HT1080 (cell line): Measurements from ENCODE around the gene MSI2. TPM values are rescaled to one million over a fixed set of nuclear protein-coding genes. Genes with fewer than 3 reads are reported as not detected.

Source experiments
- DNase-seq: peaks from one replicate; pipeline ENCODE4 v3.0.0-alpha.2; 2015; ENCODE audit warnings: low read depth
- total RNA-seq: library from RNA; depleted of rRNA; stranded (reverse); fragments of >200 nt; shearing (Covaris generic); gene quantifications from 2 replicates; pipeline ENCODE4 v1.2.3, GENCODE V29; 2014

MSI2 gene
- total RNA-seq, 1 experiment from 2014 or later: 33.0 TPM

GRCh38 chr17:57269598-57270255 lies 13.4 kb downstream of the MSI2 start:
- no peak for DNase-seq

- no peak for DNase-seq
Observed at GRCh38 chr17:57270801-57271245, 14.5 kb downstream of the MSI2 start.

- DNase-seq: no peak
Observed at GRCh38 chr17:57271821-57272220, 15.5 kb downstream of the MSI2 start.

- no peak for DNase-seq
Observed at GRCh38 chr17:57273490-57273889, 17.2 kb downstream of the MSI2 start.

GRCh38 chr17:57274162-57274561 lies 17.8 kb downstream of the MSI2 start:
- DNase-seq: no peak

GRCh38 chr17:57275071-57275764 lies 18.9 kb downstream of the MSI2 start:
- DNase-seq: no peak

- DNase-seq: no peak
Observed at GRCh38 chr17:57276621-57277020, 20.3 kb downstream of the MSI2 start.

- no peak for DNase-seq
Observed at GRCh38 chr17:57277923-57278604, 21.7 kb downstream of the MSI2 start.

GRCh38 chr17:57278740-57279387 lies 22.5 kb downstream of the MSI2 start:
- DNase-seq: no peak

- no peak for DNase-seq
Observed at GRCh38 chr17:57279432-57279831, 23.1 kb downstream of the MSI2 start.

- no peak for DNase-seq
Observed at GRCh38 chr17:57281887-57282286, 25.6 kb downstream of the MSI2 start.

- DNase-seq: no peak
Observed at GRCh38 chr17:57282296-57282695, 26.0 kb downstream of the MSI2 start.

GRCh38 chr17:57283203-57283971 lies 27.1 kb downstream of the MSI2 start:
- DNase-seq: no peak

- DNase-seq: no peak
Observed at GRCh38 chr17:57284583-57284982, 28.3 kb downstream of the MSI2 start.

- DNase-seq: no peak
Observed at GRCh38 chr17:57284984-57285646, 28.8 kb downstream of the MSI2 start.

GRCh38 chr17:57285701-57286100 lies 29.4 kb downstream of the MSI2 start:
- DNase-seq: no peak

- no peak for DNase-seq
Observed at GRCh38 chr17:57286399-57287105, 30.2 kb downstream of the MSI2 start.

GRCh38 chr17:57288040-57288772 lies 31.9 kb downstream of the MSI2 start:
- no peak for DNase-seq

- no peak for DNase-seq
Observed at GRCh38 chr17:57288773-57289121, 32.4 kb downstream of the MSI2 start.
